A549 (cell line): ENCODE measurements around the gene CELF2.

Experiments
- HDAC2 ChIP-seq: fragments of 200-600 bp; sonication (generic); IDR thresholded peaks from 2 replicates; pipeline ENCODE4 v1.6.1; 2016
- HEYL ChIP-seq: fragments of 250-450 bp; sonication (Bioruptor Pico); IDR thresholded peaks from 2 replicates; pipeline ENCODE4 v1.8.0; 2021; ENCODE audit warnings: mild to moderate bottlenecking, moderate library complexity
- RCOR1 ChIP-seq: fragments of 150-350 bp; IDR thresholded peaks from 2 replicates; pipeline ENCODE4 v1.6.1; 2014; ENCODE audit warnings: antibody characterized with exemption, low read length, low read depth
- TF ChIP-seq, protein P1 (sequence below): IDR thresholded peaks from 2 replicates; pipeline ENCODE4 v1.6.1; 2012
- TF ChIP-seq, protein P2 (sequence below): fragments of >200 bp; sonication (Bioruptor Twin); formaldehyde crosslinking; IDR thresholded peaks from 3 replicates; pipeline ENCODE4 v1.6.1; 2016

DNA sequence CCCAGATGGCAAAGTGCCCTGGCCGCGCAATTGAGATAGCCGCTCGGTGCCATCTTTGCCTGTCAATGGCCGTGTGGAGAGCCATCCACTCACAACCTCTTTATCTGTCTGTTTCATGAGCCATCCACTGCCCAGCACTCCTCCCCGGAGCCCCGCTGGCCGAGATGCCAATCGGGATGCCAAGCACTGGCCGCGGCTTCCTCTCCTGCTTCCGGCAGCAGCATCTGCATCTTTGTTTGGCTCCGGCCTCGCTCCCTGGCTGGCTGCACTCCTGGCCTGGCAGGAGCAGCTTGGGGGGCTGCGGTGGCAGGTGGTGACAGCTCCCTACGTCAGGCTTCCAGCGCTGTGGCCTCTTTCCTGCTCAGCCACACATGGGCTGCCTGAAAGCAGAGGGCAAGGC lies 362.1 kb downstream of the CELF2 start:
- TF ChIP-seq HEYL (CRISPR knock-in tag) (no peak), RCOR1 (no peak), HDAC2 (no peak)
- TF ChIP-seq, protein P1, sequence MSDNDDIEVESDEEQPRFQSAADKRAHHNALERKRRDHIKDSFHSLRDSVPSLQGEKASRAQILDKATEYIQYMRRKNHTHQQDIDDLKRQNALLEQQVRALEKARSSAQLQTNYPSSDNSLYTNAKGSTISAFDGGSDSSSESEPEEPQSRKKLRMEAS = no peak
- TF ChIP-seq, protein P2, sequence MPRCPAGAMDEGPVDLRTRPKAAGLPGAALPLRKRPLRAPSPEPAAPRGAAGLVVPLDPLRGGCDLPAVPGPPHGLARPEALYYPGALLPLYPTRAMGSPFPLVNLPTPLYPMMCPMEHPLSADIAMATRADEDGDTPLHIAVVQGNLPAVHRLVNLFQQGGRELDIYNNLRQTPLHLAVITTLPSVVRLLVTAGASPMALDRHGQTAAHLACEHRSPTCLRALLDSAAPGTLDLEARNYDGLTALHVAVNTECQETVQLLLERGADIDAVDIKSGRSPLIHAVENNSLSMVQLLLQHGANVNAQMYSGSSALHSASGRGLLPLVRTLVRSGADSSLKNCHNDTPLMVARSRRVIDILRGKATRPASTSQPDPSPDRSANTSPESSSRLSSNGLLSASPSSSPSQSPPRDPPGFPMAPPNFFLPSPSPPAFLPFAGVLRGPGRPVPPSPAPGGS = no peak
